CD4-positive, alpha-beta T cell treated with Interleukin-17A for 4 hours (primary cell): ENCODE results near the gene ZNF480.
"Not testable (repeated sequence)": the region's sequence is repeated elsewhere in the genome, so short reads cannot be mapped to it uniquely, and the experiment has no call there.

Experiments used
- DNase-seq: peaks from one replicate; pipeline ENCODE4 v3.0.0-alpha.2; 2020; ENCODE audit warnings: mixed read lengths

Gene ZNF480

DNA sequence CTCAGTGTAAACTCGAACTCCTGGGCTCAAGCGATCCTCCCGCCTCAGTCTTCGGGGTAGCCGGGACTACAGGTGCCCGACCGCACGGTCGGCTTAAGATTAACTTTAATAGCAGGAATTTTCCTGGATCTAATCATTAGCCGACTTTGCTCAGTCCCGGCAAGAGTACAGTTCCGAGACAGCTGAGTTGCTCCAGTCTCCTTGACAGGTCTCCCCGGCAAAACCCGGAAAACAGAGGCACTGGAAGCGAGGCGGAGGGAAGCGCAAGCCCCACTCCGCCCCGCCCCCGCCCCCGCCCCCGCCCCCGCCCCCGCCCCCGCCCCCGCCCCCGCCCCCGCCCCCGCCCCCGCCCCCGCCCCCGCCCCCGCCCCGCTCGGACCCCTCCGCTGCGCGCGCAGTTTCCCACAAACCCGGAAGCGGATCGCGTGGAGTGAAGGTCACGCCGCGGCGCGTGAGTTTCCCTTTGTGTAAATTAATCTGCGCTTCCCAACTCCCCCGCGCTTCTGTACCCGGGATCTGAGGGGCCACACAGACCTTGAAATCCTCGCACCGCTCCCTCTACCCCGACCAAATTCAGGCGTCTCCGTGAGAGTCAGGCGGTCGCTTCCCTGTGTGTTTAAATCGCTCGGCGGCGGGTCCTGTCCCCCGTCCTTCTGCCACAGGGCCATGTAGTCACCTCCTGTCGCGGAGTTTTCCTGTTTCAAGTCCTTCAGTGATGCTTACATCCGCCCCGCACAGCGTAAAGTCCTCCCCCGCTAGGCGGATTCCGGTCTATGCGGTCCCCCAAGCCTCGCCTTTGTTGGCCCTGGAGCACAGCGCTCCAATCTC, at the start of gene ZNF480:
TSS of gene ZNF480 (plus strand) at position 397 of the 828 bp plus-strand sequence. CDS start 3,244 bp downstream, outside the sequence.
- DNase-seq: peak; percentile 92

DNA sequence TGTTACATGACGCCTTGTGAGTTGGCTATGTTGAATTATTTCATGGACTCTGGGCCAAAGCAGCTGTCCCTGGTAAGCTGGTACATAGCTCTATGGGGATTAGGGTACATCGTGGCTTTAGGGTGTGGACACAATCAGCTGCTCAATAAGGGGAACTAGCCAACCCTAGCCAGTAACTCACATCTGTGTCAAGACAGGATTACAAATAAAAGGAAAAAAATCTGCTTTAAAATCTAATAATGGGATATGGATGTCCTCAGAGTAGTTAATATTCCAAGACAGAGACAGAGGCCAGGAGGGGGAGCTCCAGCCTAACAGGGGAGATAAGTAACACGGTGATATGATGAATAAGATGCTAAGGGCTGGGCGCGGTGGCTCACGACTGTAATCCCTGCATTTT, 48.7 kb upstream of the ZNF480 start:
- DNase-seq: peak; percentile 74

DNA sequence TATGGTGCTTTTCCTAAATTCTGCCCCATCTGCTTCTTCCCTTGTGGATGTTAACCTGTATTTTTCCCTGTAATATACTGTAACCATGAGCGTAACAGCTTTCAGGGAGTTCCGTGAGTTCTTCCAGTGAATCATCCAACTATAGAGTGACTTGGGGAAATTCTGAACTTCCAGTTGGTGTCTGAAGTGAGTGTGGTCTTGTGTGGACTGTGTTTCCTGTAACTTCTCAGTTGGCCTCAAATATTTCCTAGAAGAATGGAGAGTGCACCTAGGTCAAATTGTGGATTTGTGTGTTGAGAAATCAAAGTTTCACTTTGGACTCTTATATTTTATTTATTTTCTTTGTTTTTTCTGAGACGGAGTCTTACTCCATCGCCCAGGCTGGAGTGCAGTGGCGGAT, 38.5 kb upstream of the ZNF480 start:
- DNase-seq: no peak

DNA sequence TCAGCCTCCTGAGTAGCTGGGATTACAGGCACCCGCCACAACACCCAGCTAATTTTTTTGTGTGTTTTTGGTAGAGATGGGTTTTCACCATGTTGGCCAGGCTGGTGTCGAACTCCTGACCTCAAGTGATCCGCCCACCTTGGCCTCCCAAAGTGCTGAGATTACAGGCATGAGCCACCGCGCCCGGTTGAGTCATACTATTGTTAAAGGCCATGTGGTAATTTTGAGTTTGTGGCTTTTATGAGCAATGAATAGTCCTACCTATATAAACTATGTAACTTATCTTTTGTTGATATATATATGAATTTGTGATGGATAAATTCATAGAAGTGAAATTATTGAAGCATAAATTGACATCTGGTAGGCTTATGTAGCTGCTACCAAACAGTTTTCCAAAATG, 31.4 kb upstream of the ZNF480 start:
- DNase-seq: not testable (repeated sequence)

DNA sequence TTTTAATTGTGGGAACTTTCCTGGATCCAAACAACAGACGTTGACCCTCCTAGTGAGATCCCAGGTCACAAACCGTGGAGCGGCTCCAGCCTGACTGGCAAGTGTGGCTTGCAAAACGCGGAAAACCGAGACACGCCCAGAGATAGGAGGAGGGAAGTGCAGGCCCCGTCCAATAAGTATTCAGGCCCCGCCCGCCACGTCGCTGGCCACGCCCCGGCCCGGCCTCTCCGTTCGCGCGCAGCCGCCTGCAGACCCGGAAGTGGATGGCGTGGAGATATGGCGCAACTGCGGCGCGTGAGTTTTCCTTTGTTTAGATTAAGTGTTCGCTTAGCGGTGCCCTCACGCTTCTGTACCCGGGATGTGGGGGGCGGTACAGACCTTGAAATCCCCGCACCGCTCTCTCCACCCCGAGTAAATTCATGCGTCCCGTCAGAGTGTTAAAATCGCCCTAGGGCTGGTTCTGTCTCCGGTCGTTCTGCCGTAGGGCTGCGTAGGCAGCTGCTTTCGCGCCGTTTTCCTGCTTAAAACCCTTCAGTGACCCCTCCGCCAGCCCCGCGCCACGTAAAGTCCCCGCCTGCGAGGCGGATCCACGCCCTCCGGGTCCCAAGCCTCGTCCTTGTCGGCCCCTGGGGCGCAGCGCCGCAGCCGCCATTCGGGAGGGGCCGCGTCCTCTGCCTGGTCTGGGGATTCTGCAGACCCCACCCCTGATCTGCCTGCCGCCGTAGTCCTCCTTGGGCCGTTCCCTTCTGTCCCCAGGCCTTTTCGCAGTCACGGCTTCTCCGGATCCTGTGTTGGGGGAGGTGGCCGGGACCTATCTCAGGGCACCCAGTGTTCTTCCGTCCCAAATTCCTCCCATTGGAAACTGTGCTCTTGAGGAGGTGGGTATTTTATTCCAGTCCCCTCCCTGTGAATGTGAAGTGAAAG, 27.4 kb upstream of the ZNF480 start, which contains the start of gene ZNF766:
TSS of gene ZNF766 (plus strand) at position 250 of the 924 bp plus-strand sequence. CDS start at position 277, 27 bp downstream.
- DNase-seq: peak; percentile 99

DNA sequence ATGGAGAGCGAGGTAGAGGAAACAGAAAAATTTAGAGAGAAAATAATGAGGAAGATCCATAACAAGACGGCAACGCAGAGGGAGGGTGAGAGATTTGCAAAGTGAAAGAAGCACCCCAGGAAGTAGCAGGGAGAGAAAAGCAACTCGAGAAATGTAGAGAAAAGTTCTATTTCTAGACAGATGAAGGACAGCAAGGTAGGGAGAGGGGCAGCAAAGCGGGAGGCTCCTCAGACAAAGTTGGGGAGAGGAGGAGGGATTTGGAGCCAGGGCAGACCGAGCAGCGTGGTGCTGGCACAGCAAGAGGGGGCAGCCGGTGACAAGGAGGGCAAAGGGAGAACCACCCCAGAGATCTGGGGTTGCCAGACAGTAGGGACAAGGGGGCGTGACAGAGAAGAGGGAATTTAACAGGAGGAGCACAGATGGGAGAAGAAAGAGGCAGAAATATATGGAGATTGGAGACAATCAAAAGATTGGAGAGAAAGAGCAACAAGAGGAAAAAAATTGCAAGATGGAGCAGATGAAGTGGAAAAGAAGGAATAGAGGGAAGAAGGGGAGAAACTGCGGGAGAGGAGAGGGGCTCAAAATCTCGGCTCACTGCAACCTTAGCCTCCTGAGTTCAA, 26.6 kb upstream of the ZNF480 start:
- peak; percentile 9 for DNase-seq

DNA sequence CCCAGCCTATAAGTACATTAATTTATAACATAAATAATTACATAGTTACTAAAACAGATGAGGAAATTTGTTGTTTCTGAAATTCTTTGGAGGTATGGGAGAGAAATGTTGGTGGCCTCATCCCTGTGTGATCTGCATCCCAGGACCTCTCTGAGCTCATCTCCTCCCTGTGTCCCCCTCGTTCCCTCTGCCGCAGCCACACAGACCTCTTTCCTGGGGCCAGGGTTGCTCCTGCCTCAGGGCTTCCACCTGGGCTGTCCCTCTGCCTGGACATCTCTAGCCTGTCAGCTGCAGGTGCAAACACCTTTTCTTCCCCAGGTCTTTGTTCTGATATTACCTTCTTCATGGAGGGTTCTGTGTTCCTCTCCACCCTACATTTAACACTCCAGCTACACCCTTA, 23.7 kb upstream of the ZNF480 start:
- DNase-seq: no peak

DNA sequence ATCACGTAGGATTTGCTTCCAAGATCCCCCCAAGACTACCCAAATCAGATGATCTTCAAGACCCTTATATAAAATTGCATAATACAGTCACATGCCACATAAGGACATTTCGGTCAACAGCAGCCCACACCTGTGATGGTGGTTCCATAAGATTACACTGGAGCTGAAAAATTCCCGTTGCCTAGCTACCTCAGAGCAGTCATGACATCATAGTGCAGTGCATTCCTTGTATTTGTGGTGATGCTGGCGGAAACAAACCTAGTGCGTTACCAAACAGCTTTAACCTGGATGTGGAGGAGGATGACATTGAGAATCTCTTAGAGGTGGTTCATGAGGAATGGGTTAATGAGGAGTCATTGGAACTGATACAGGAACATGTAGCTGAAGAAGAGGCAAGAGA, 22.8 kb upstream of the ZNF480 start:
- DNase-seq: no peak

DNA sequence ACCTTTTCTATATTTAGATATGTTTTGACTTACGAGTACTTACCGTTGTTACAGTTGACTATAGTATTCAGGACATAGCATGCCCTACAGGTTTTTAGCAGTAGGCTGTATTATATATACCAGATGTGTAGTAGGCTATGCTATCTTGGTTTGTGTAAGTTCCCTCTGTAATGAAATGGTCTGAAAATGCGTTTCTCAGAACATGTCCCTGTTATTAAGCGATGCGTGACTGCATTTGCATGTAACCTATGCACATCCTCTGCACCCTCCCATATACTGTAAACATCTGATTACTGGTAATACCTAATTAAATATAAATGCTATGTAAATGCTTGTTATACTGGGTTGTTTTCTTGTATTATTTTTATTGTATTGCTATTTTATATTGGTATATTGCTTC, 21.0 kb upstream of the ZNF480 start:
- no peak for DNase-seq

DNA sequence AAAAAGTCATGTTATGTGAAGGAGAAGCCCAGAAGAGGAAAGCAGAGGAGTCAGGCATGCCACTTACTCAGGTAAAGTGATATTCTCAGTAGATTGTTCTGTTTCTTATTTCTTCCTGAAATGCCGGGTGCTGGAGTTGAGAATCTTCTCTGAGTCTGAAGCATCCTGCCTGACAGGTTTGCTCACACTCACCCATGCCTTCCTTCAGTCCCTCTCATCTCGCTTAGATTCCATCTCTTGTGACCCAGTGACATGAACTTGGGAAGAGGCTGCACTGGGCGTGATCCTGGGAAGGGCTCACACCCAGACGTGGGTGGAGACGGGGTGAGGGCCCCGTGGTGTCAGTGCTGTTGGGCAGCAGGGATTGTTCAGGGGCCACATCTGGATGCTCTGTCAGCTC, 19.5 kb upstream of the ZNF480 start:
- DNase-seq: no peak

DNA sequence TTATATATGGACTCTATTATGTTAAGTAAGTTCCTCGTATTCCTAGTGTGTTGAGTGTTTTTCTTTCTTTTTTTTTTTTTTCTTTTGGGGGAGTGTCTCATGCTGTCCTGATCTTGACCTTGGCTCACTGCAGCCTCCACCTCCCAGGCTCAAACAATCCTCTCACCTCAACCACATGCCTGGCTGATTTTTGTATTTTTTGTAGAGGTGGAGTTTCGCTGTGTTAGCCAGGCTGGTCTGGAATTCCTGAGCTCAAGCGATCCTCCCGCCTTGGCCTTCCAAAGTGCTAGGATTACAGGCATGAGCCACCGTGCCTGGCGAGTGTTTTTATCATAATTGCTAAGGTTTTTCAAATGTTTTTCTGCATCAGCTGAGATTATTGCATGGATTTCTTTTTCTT, 10.7 kb upstream of the ZNF480 start:
- no peak for DNase-seq

DNA sequence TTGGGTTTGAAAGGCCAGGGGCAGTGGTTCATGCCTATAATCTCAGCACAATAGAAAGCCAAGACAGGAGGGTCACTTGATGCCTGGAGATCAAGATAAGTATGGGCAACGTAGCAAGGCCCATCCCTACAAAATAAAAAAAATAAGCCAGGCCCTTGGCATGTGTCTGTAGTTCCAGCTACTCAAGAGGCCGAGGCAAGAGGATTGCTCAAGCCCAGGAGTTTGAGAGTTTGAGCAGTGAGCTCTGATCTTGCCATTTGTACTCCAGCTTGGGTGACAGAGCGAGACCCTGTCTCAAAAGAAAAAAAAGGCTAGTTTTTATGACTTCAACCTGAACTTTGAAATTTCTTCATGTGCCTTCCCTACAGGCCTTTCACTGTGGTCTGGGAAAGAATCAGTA, 5.2 kb upstream of the ZNF480 start:
- no peak for DNase-seq

DNA sequence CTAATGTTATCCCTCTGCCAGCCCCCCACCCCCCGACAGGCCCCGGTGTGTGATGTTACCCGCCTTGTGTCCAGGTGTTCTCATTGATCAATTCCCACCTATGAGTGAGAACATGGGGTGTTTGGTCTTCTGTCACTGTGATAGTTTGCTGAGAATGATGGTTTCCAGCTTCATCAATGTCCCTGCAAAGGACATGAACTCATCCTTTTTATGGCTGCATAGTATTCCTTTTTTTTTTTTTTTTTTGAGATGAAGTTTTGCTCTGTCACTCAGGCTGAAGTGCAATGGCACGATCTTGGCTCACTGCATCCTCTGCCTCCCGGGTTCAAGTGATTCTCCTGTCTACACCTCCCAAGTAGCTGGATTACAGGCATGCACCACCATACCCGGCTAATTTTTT, 4.0 kb upstream of the ZNF480 start:
- not testable (repeated sequence) for DNase-seq

DNA sequence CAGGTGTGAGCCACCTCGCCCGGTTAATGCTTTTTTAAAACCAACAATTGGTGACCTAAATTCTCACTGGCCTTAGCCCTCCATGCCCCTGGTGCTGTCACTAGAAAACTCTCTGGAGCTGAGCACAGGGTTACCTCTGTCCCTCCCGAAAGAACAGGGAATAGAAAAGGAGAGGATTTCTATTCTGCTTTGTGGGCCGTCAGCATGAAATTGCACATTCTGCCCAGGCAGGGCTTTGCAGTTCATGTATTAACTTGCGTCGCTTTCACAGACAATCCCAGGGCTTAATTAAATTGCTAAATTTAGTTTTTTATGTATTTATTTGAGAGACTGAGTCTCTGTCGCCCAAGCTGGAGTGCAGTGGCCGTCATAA, 583 bp upstream of the ZNF480 start:
- DNase-seq: no peak

DNA sequence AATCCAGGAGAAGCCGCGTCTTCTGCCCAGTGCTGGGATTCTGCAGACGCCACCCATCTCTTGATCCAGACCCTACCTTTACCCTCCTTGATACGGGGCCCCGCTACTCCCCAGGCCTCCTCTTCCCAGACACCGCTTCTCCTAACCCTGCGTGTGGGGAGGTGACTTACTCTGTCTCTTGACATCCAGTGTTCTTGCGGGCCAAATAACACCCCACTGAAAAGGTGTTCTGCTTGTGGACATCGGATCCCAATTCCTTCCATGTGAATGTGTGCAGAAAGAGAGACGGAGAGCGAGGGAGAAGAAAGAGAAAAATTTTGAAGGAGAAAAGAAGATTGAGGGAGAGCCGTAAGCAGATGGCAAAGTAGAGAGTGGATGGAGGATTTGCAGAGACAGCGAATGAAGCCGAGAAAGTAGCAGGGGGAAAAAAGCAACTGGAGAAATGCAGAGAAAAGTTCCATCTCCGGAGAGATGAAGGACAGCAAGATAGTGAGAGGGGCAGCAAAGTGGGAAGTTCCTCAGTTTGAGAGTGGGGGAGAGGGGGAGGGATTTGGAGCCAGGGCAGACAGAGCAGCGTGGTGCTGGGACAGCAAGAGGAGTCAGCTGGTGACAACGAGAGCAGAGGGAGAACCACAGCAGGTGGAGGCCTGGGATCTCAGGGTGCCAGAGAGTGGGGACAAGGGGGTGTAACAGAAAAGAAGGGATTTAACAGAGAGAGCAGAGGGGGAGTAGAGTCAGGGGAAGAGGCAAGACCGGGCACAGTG, 814 bp downstream of the ZNF480 start:
- no peak for DNase-seq

DNA sequence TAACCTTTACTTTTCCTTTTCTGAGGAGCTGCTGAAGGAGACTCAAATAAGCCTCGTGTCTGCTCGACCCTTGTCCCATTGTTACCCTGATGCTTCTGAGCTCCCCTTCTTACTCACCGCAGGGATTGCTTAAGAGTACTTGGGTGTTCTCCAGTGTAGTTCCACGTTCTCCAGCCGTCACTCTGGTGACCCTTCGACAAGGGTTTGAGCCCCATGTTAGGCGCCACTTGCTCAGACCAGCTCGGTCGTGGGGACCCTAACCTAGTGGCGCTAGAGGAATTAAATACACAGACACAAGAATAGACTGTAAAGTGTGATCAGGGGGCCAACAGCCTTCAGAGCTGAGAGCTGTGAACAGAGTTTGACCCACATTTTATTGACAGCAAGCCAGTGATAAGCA, 10.3 kb downstream of the ZNF480 start:
- DNase-seq: peak; percentile 12

DNA sequence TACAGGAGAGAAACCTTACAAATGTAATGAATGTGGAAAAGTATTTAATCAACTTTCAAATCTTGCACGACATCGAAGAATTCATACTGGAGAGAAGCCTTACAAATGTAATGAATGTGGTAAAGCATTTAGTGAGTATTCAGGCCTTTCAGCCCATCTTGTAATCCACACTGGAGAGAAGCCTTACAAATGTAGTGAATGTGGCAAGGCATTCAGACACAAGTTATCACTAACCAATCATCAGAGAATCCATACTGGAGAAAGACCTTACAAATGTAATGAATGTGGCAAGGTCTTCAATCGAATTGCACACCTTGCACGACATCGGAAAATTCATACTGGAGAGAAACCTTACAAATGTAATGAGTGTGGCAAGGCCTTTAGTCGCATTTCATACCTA, 25.5 kb downstream of the ZNF480 start:
- DNase-seq: no peak

DNA sequence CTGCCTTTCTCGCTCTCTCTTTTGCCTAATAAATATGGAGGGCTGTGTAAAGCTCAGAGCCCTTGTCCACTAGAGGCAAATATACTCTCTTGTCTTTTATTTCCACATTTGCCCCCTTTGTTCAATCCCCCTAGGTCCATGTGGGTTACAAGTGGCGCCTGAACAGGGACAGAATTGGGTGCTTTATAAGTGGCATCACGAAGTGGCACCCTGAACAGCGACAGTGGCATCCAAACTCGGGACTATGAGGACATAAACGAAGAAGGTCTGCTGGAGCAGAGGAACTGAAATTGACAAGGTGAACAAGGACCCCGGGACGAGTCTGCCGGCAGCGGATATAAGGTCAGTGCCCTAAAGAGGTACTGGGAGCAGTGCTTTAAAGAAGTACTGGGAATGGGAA, 34.8 kb downstream of the ZNF480 start:
- no peak for DNase-seq

DNA sequence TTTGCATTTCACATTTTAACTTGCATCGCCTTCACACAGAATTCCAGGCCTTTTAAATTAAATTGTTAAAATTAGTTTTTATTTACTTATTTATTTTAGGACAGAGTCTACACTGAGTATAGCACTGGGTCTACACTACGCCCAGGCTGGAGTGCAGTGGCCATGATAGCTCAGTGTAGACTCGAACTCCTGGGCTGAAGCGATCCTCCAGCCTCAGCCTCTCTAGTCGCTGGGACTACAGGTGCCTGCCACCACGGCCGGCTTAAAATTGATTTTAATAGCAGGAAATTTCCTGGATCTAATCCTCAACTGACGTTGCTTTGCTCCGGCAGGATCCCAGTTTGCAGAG, 38.8 kb downstream of the ZNF480 start:
- no peak for DNase-seq

DNA sequence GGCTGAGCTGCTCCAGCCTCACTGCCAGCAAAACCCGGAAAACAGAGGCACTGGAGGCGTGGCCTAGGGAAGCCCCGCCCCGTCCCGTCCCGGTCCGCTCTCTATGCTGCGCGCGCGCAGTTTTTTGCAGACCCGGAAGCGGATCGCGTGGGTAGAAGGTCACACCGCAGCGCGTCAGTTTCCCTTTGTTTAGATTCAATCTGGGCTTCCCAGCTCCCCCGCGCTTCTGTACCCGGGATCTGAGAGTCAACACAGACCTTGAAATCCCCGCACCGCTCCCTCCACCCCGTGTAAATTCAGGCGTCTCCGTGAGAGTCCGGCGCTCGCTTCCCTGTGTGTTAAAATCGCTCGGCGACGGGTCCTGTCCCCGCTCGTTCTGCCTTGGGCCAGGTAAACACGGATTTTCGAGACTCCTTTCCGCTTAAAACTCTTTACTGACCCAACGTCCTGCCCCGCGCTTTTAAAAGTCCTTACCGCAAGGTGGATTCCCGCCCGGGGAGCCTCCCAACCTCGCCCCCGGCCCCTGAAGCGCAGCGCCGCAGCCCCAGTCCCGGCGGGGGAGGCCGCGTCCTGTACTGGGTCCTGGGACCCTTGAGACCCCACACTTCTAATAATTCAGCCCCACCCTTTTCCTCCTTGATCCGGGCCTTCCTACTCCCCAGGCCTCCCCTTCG, 39.3 kb downstream of the ZNF480 start, which contains the start of gene ZNF610:
TSS of gene ZNF610 (plus strand) at position 127 of the 674 bp plus-strand sequence. CDS start 12,930 bp downstream, outside the sequence.
- peak; percentile 89 for DNase-seq

DNA sequence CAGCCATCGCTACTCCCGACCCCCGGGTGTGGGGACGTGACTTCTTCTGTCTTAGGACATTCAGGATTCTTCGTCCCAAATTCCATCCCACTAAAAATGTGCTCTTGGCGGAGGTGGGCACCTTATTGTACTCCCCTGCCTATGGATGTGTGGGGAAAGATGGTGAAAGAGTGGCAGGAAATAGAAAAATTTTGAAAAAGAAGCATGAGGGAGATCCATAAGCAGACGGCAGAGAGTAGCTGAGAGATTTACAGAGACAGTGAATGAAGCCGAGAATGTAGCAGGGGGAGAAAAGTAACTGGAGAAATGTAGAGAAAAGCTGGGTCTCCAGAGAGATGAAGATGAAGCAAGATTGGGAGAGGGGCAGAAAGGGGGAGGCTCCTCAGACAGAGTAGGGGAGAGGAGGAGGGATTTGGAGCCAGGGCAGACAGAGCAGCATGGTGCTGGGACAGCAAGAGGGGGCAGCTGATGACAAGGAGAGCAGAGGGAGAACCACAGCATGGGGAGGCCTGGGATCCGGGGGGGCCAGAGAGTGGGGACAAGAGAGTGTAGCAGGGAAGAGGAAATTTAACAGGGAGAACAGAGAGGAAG, 39.9 kb downstream of the ZNF480 start:
- DNase-seq: no peak
